ENCODE results near the gene MIB2. TPM values are rescaled to one million over a fixed set of nuclear protein-coding genes. Genes with fewer than 3 reads are reported as not detected.

The MIB2 gene
- total RNA-seq, 2 donors from 2014 or later = 29.3 to 43.5 TPM

- no peaks in the 10 kb centered on the region for H3K9me3 Mint-ChIP-seq
- no peak overlapping the region for H3K27ac Mint-ChIP-seq
- H3K4me1 Mint-ChIP-seq (ENCODE audit: low read depth in 2 of 2) = peaks cover 7 to 10% of the 10 kb centered on the region in 2 donors
- DNase-seq (ENCODE audit: low spot score) = no peak
- H3K36me3 Mint-ChIP-seq = no peaks in the 10 kb centered on the region
- no peak overlapping the region for H3K4me3 Mint-ChIP-seq
- no peaks in the 10 kb centered on the region for H3K27me3 Mint-ChIP-seq
- no peak for ATAC-seq
Measured at GRCh38 chr1:1602304-1602967, 12.9 kb upstream of the MIB2 start.

- Mint-ChIP-seq H3K4me3 (no peak overlapping the region), H3K4me1 (ENCODE audit: low read depth in 2 of 2) (peaks cover 7 to 14% of the 10 kb centered on the region in 2 donors), H3K27ac (no peak overlapping the region)
Measured at GRCh38 chr1:1602968-1603506, 12.3 kb upstream of the MIB2 start.

GRCh38 chr1:1603671-1604373 lies 11.5 kb upstream of the MIB2 start:
- Mint-ChIP-seq H3K36me3 (no peaks in the 10 kb centered on the region), H3K4me1 (ENCODE audit: low read depth in 2 of 2) (peaks cover 7 to 13% of the 10 kb centered on the region in 2 donors), H3K27me3 (no peaks in the 10 kb centered on the region), H3K4me3 (no peak overlapping the region), H3K9me3 (no peaks in the 10 kb centered on the region), H3K27ac (no peak overlapping the region)
- peak; percentile 57 for DNase-seq (ENCODE audit: low spot score)
- ATAC-seq = no peak

More at GRCh38 chr1:1602968-1603506, 12.3 kb upstream of the MIB2 start:
- H3K36me3 Mint-ChIP-seq = no peaks in the 10 kb centered on the region
- ATAC-seq (no peak), DNase-seq (ENCODE audit: low spot score) (no peak)
- H3K9me3 Mint-ChIP-seq = no peaks in the 10 kb centered on the region
- no peaks in the 10 kb centered on the region for H3K27me3 Mint-ChIP-seq

GRCh38 chr1:1604374-1605033 lies 10.8 kb upstream of the MIB2 start:
- H3K4me3 Mint-ChIP-seq = no peak overlapping the region
- ATAC-seq (no peak), DNase-seq (ENCODE audit: low spot score) (no peak)
- H3K27me3 Mint-ChIP-seq = no peaks in the 10 kb centered on the region
- peak overlapping the region in 1 of 2 donors; percentile 75 for H3K27ac Mint-ChIP-seq
- H3K9me3 Mint-ChIP-seq = no peaks in the 10 kb centered on the region
- no peaks in the 10 kb centered on the region for H3K36me3 Mint-ChIP-seq
- H3K4me1 Mint-ChIP-seq (ENCODE audit: low read depth in 2 of 2) = peaks cover 7 to 10% of the 10 kb centered on the region in 2 donors

GRCh38 chr1:1605034-1605591 lies 10.2 kb upstream of the MIB2 start:
- Mint-ChIP-seq H3K36me3 (no peaks in the 10 kb centered on the region), H3K27me3 (no peaks in the 10 kb centered on the region), H3K4me3 (no peak overlapping the region), H3K27ac (peak overlapping the region in 1 of 2 donors; percentile 75), H3K9me3 (no peaks in the 10 kb centered on the region), H3K4me1 (ENCODE audit: low read depth in 2 of 2) (peaks cover 7 to 10% of the 10 kb centered on the region in 2 donors)
- DNase-seq (ENCODE audit: low spot score) (no peak), ATAC-seq (no peak)

- DNase-seq (ENCODE audit: low spot score) = no peak
- Mint-ChIP-seq H3K4me3 (no peak overlapping the region), H3K4me1 (ENCODE audit: low read depth in 2 of 2) (peaks cover 7 to 10% of the 10 kb centered on the region in 2 donors), H3K9me3 (no peaks in the 10 kb centered on the region), H3K27ac (no peak overlapping the region), H3K36me3 (no peaks in the 10 kb centered on the region), H3K27me3 (no peaks in the 10 kb centered on the region)
- ATAC-seq = no peak
Measured at GRCh38 chr1:1605724-1606123, 9.6 kb upstream of the MIB2 start.

GRCh38 chr1:1606232-1606631 lies 9.1 kb upstream of the MIB2 start:
- ATAC-seq (no peak), DNase-seq (ENCODE audit: low spot score) (no peak)
- Mint-ChIP-seq H3K4me3 (no peak overlapping the region), H3K36me3 (no peaks in the 10 kb centered on the region), H3K9me3 (no peaks in the 10 kb centered on the region), H3K27ac (no peak overlapping the region), H3K4me1 (ENCODE audit: low read depth in 2 of 2) (peaks cover 7 to 10% of the 10 kb centered on the region in 2 donors), H3K27me3 (no peaks in the 10 kb centered on the region)

- no peaks in the 10 kb centered on the region for H3K36me3 Mint-ChIP-seq
- H3K9me3 Mint-ChIP-seq = no peaks in the 10 kb centered on the region
- peaks cover 22 to 25% of the 10 kb centered on the region in 2 donors for H3K4me1 Mint-ChIP-seq (ENCODE audit: low read depth in 2 of 2)
- DNase-seq (ENCODE audit: low spot score) (no peak), ATAC-seq (no peak)
- no peak overlapping the region for H3K27ac Mint-ChIP-seq
- H3K4me3 Mint-ChIP-seq = no peak overlapping the region
- no peaks in the 10 kb centered on the region for H3K27me3 Mint-ChIP-seq
Measured at GRCh38 chr1:1609822-1610485, 5.3 kb upstream of the MIB2 start.

GRCh38 chr1:1610796-1611195 lies 4.5 kb upstream of the MIB2 start:
- H3K27me3 Mint-ChIP-seq = no peaks in the 10 kb centered on the region
- no peaks in the 10 kb centered on the region for H3K36me3 Mint-ChIP-seq
- DNase-seq (ENCODE audit: low spot score) (no peak), ATAC-seq (no peak)
- peaks cover 24 to 26% of the 10 kb centered on the region in 2 donors for H3K4me1 Mint-ChIP-seq (ENCODE audit: low read depth in 2 of 2)
- no peak overlapping the region for H3K4me3 Mint-ChIP-seq
- peak overlapping the region in 1 of 2 donors; percentile 20 for H3K27ac Mint-ChIP-seq
- no peaks in the 10 kb centered on the region for H3K9me3 Mint-ChIP-seq

GRCh38 chr1:1612104-1612400 lies 3.2 kb upstream of the MIB2 start:
- H3K27ac Mint-ChIP-seq = no peak overlapping the region
- no peaks in the 10 kb centered on the region for H3K27me3 Mint-ChIP-seq
- DNase-seq (ENCODE audit: low spot score) = no peak
- no peaks in the 10 kb centered on the region for H3K36me3 Mint-ChIP-seq
- no peak overlapping the region for H3K4me3 Mint-ChIP-seq
- no peak for ATAC-seq
- peaks cover 19 to 24% of the 10 kb centered on the region in 2 donors for H3K4me1 Mint-ChIP-seq (ENCODE audit: low read depth in 2 of 2)
- H3K9me3 Mint-ChIP-seq = no peaks in the 10 kb centered on the region

- ATAC-seq (no peak), DNase-seq (ENCODE audit: low spot score) (no peak)
- peak overlapping the region; percentile 100 for H3K4me3 Mint-ChIP-seq
- no peaks in the 10 kb centered on the region for H3K36me3 Mint-ChIP-seq
- no peaks in the 10 kb centered on the region for H3K9me3 Mint-ChIP-seq
- no peaks in the 10 kb centered on the region for H3K27me3 Mint-ChIP-seq
- peaks cover 23 to 24% of the 10 kb centered on the region in 2 donors for H3K4me1 Mint-ChIP-seq (ENCODE audit: low read depth in 2 of 2)
- peak overlapping the region; percentile 98 to 100 for H3K27ac Mint-ChIP-seq
Measured at GRCh38 chr1:1613509-1614082, 1.7 kb upstream of the MIB2 start.

- Mint-ChIP-seq H3K36me3 (no peaks in the 10 kb centered on the region), H3K4me3 (peak overlapping the region; percentile 100), H3K27ac (peak overlapping the region; percentile 98 to 100), H3K9me3 (no peaks in the 10 kb centered on the region), H3K4me1 (ENCODE audit: low read depth in 2 of 2) (peaks cover 23 to 24% of the 10 kb centered on the region in 2 donors), H3K27me3 (no peaks in the 10 kb centered on the region)
- peak; percentile 83 for DNase-seq (ENCODE audit: low spot score)
- ATAC-seq = peak in 1 of 2 donors; percentile 46
Measured at GRCh38 chr1:1614204-1614953, 921 bp upstream of the MIB2 start.

GRCh38 chr1:1614954-1615255 lies 395 bp upstream of the MIB2 start:
- DNase-seq (ENCODE audit: low spot score) (no peak), ATAC-seq (no peak)
- peak overlapping the region; percentile 100 for H3K4me3 Mint-ChIP-seq
- H3K9me3 Mint-ChIP-seq = no peaks in the 10 kb centered on the region
- H3K36me3 Mint-ChIP-seq = no peaks in the 10 kb centered on the region
- no peaks in the 10 kb centered on the region for H3K27me3 Mint-ChIP-seq
- peaks cover 23 to 24% of the 10 kb centered on the region in 2 donors for H3K4me1 Mint-ChIP-seq (ENCODE audit: low read depth in 2 of 2)
- peak overlapping the region; percentile 98 to 100 for H3K27ac Mint-ChIP-seq
